Measurements from ENCODE around the gene PLK1.

PLK1 gene

DNA sequence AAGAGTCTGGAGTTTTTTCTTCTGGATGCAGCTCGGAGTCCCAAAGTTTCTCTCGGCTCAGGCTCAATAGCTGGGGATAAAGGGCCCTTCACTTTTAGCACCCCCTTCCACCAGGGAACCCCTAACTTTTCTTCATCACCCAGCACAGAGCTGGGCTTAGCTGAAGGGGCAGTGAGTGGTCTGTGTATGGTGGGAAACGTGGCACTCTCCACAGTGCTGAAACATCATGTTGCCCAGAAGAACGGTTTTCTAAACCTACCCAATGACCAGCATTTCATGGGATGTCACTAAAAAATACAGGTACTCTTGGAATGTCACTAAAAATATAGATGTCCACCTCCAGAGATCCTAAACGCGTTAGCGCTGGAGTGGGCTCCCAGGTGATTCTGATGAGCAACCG lies 22.4 kb downstream of the PLK1 start:
- Histone ChIP-seq H3K27me3 (ENCODE audit: insufficient read depth, low read length, poor library complexity, severe bottlenecking) (no peaks in the 10 kb centered on the region), H3K9ac (ENCODE audit: low read depth, low read length, poor library complexity, severe bottlenecking) (no peak overlapping the region), H3K4me3 (ENCODE audit: low read length, poor library complexity, severe bottlenecking) (no peak overlapping the region), H2AFZ (ENCODE audit: low read length) (no peak overlapping the region), H3K36me3 (ENCODE audit: insufficient read depth, low read length) (no peaks in the 10 kb centered on the region), H4K20me1 (ENCODE audit: insufficient read depth, low read length, poor library complexity, severe bottlenecking) (no peaks in the 10 kb centered on the region), H3K4me2 (ENCODE audit: low read depth, low read length, poor library complexity, severe bottlenecking) (no peak overlapping the region), H3F3A (ENCODE audit: low read depth) (no peaks in the 10 kb centered on the region), H3K4me1 (ENCODE audit: insufficient read depth, low read length, poor library complexity, severe bottlenecking) (no peaks in the 10 kb centered on the region), H3K9me3 (ENCODE audit: insufficient read depth, low read depth, low read length) (no peaks in the 10 kb centered on the region), H3K79me2 (ENCODE audit: insufficient read depth, low read length) (no peaks in the 10 kb centered on the region), H3K9me2 (replicated peaks; ENCODE audit: low read depth, low read length) (no peaks in the 10 kb centered on the region)
- TF ChIP-seq EZH2phosphoT487 (IDR thresholded peaks at IDR 0.05; ENCODE audit: borderline replicate concordance), result no peak
- TF ChIP-seq, protein P1, sequence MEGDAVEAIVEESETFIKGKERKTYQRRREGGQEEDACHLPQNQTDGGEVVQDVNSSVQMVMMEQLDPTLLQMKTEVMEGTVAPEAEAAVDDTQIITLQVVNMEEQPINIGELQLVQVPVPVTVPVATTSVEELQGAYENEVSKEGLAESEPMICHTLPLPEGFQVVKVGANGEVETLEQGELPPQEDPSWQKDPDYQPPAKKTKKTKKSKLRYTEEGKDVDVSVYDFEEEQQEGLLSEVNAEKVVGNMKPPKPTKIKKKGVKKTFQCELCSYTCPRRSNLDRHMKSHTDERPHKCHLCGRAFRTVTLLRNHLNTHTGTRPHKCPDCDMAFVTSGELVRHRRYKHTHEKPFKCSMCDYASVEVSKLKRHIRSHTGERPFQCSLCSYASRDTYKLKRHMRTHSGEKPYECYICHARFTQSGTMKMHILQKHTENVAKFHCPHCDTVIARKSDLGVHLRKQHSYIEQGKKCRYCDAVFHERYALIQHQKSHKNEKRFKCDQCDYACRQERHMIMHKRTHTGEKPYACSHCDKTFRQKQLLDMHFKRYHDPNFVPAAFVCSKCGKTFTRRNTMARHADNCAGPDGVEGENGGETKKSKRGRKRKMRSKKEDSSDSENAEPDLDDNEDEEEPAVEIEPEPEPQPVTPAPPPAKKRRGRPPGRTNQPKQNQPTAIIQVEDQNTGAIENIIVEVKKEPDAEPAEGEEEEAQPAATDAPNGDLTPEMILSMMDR (conservative IDR thresholded peaks at IDR 0.05; ENCODE audit: low read length), result no peak

DNA sequence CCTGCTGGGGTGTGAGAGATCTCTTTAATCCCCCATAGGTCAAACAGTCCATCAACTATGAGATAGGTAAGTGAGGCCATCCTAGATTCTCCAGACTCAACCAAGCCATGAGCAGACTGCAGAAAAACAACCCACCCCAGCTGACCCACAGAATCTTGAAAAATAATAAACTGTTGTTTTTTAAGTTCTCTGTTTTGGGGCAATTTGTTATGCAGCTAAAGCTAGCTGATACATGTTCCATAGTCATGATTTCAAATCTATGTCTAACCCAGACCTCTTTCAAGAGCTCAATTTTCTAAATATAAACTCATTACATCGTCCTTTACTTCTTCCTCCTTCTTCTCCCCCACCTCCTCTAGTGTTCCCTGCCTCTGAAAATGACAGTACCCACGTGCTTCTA lies 24.3 kb downstream of the PLK1 start:
- Histone ChIP-seq H4K20me1 (ENCODE audit: insufficient read depth, low read length, poor library complexity, severe bottlenecking) (no peaks in the 10 kb centered on the region), H3K9me3 (ENCODE audit: insufficient read depth, low read depth, low read length) (no peaks in the 10 kb centered on the region), H3K4me3 (ENCODE audit: low read length, poor library complexity, severe bottlenecking) (no peak overlapping the region), H3K79me2 (ENCODE audit: insufficient read depth, low read length) (no peaks in the 10 kb centered on the region), H3K4me2 (ENCODE audit: low read depth, low read length, poor library complexity, severe bottlenecking) (no peak overlapping the region), H3K4me1 (ENCODE audit: insufficient read depth, low read length, poor library complexity, severe bottlenecking) (no peaks in the 10 kb centered on the region), H3F3A (ENCODE audit: low read depth) (no peaks in the 10 kb centered on the region), H3K36me3 (ENCODE audit: insufficient read depth, low read length) (no peaks in the 10 kb centered on the region), H3K27me3 (ENCODE audit: insufficient read depth, low read length, poor library complexity, severe bottlenecking) (no peaks in the 10 kb centered on the region), H3K9ac (ENCODE audit: low read depth, low read length, poor library complexity, severe bottlenecking) (no peak overlapping the region), H2AFZ (ENCODE audit: low read length) (no peak overlapping the region), H3K9me2 (replicated peaks; ENCODE audit: low read depth, low read length) (no peaks in the 10 kb centered on the region)
- TF ChIP-seq, protein P1 (conservative IDR thresholded peaks at IDR 0.05; ENCODE audit: low read length), result no peak
- no peak for TF ChIP-seq EZH2phosphoT487 (IDR thresholded peaks at IDR 0.05; ENCODE audit: borderline replicate concordance)

DNA sequence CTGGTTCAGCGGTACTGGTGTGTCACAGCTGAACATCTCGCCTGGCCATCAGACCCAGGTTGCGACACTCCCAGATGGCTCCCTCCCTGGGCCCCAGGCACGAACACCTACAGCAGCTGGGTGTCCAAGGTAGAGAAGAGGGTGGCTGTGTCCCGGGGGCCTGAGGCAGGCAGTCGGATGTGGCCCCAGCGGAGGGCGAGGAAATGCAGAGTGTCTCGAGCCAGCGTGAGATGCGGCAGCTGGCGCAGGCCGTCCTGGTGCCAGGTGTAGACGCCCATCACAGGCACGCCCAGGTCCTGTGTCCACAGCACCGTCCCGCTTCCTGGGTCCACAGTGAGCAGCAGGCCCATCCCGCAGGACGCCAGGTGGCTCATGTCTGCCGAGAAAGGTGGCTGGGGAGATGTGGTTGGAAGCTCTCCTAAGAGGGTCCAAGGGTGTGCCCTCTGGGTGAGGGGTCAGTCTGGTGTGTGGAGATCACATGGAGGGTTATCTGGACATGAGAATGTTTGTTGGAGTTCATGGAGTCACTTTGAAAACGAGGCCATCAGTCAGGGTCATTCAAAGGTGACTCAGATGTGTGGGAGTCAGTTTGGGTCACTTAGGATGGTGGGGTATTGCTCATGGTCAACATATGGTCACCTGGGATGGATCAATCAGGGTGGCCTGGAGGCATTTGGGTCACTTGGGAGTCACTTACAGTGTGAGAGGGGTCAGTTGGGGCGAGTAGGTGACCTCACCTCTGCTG lies 26.3 kb downstream of the PLK1 start:
- Histone ChIP-seq H3K79me2 (ENCODE audit: insufficient read depth, low read length) (no peaks in the 10 kb centered on the region), H3K9ac (ENCODE audit: low read depth, low read length, poor library complexity, severe bottlenecking) (no peak overlapping the region), H3K4me2 (ENCODE audit: low read depth, low read length, poor library complexity, severe bottlenecking) (no peak overlapping the region), H3K9me3 (ENCODE audit: insufficient read depth, low read depth, low read length) (no peaks in the 10 kb centered on the region), H4K20me1 (ENCODE audit: insufficient read depth, low read length, poor library complexity, severe bottlenecking) (no peaks in the 10 kb centered on the region), H3K4me3 (ENCODE audit: low read length, poor library complexity, severe bottlenecking) (no peak overlapping the region), H3K36me3 (ENCODE audit: insufficient read depth, low read length) (no peaks in the 10 kb centered on the region), H3F3A (ENCODE audit: low read depth) (no peaks in the 10 kb centered on the region), H2AFZ (ENCODE audit: low read length) (no peak overlapping the region), H3K4me1 (ENCODE audit: insufficient read depth, low read length, poor library complexity, severe bottlenecking) (no peaks in the 10 kb centered on the region), H3K27me3 (ENCODE audit: insufficient read depth, low read length, poor library complexity, severe bottlenecking) (no peaks in the 10 kb centered on the region), H3K9me2 (replicated peaks; ENCODE audit: low read depth, low read length) (no peaks in the 10 kb centered on the region)
- TF ChIP-seq, protein P1 (conservative IDR thresholded peaks at IDR 0.05; ENCODE audit: low read length), result no peak
- no peak for TF ChIP-seq EZH2phosphoT487 (IDR thresholded peaks at IDR 0.05; ENCODE audit: borderline replicate concordance)
